PC-9 (cell line): Measurements from ENCODE around the gene RCC1. TPM values are rescaled to one million over a fixed set of nuclear protein-coding genes. Genes with fewer than 3 reads are reported as not detected.

ENCODE experiments used
- BruUV-seq: library from RNA; stranded (reverse); fragments of 400-500 nt; replicated peaks from 2 replicates; lab custom pipeline; 2021; lab: Mats Ljungman, UMichigan
- CTCF ChIA-PET: fragments of 300-600 bp; sonication (Branson Sonifier 250); formaldehyde crosslinking; loops from one replicate; lab custom pipeline; 2022; ENCODE audit warnings: antibody characterized with exemption; lab: Charles Lee
- POLR2A ChIA-PET: fragments of 300-600 bp; sonication (Branson Sonifier 250); formaldehyde crosslinking; loops from one replicate; lab custom pipeline; 2022; ENCODE audit warnings: antibody characterized with exemption; ENCODE audit not compliant: unreplicated experiment; lab: Charles Lee
- DNase-seq, 2 experiments: peaks; one replicate each; pipeline versions ENCODE4 v3.0.0 to v3.0.0-alpha.2; 2015 to 2022; ENCODE audit warnings: mixed read lengths in 1 of 2
- H2AFZ ChIP-seq: fragments of 200-600 bp; sonication (generic); 2 replicates; pipeline ENCODE4 v1.8.1; 2017; ENCODE audit warnings: antibody characterized with exemption
- H3F3A ChIP-seq: fragments of 200-600 bp; sonication (generic); 2 replicates; pipeline ENCODE4 v1.8.1; 2017; ENCODE audit warnings: antibody characterized with exemption, mild to moderate bottlenecking, low read depth; ENCODE audit not compliant: insufficient read depth
- H3K27ac ChIP-seq: fragments of 200-600 bp; sonication (generic); 2 replicates; pipeline ENCODE4 v1.6.1; 2016; ENCODE audit warnings: mixed run types
- H3K27me3 ChIP-seq: fragments of 200-600 bp; sonication (generic); 2 replicates; pipeline ENCODE4 v1.6.1; 2016; ENCODE audit warnings: low read depth, mixed run types; ENCODE audit not compliant: insufficient read depth
- H3K36me3 ChIP-seq: fragments of 200-600 bp; sonication (generic); 2 replicates; pipeline ENCODE4 v1.6.1; 2016; ENCODE audit warnings: low read depth, mixed run types
- H3K4me1 ChIP-seq: fragments of 200-600 bp; sonication (generic); replicated peaks from 2 replicates; pipeline ENCODE4 v1.6.1; 2016; ENCODE audit warnings: mixed run types; ENCODE audit not compliant: insufficient read depth
- H3K4me2 ChIP-seq: fragments of 200-600 bp; sonication (generic); 2 replicates; pipeline ENCODE4 v1.6.1; 2017; ENCODE audit warnings: mixed run types
- H3K4me3 ChIP-seq: fragments of 200-600 bp; sonication (generic); 2 replicates; pipeline ENCODE4 v1.6.1; 2016; ENCODE audit warnings: mixed run types
- H3K79me2 ChIP-seq: fragments of 200-600 bp; sonication (generic); 2 replicates; pipeline ENCODE4 v1.6.1; 2017; ENCODE audit warnings: low read depth, mixed run types
- H3K9me2 ChIP-seq: fragments of 200-600 bp; sonication (generic); 2 replicates; pipeline ENCODE4 v1.8.1; 2017; ENCODE audit warnings: mild to moderate bottlenecking; ENCODE audit not compliant: insufficient read depth
- H3K9me3 ChIP-seq: fragments of 200-600 bp; sonication (generic); 2 replicates; pipeline ENCODE4 v1.8.1; 2016; ENCODE audit warnings: low read depth; ENCODE audit not compliant: insufficient read depth
- H4K20me1 ChIP-seq: fragments of 200-600 bp; sonication (generic); 2 replicates; pipeline ENCODE4 v1.8.1; 2017; ENCODE audit not compliant: insufficient read depth
- CTCF ChIP-seq: fragments of 200-600 bp; sonication (generic); conservative IDR thresholded peaks from 2 replicates; pipeline ENCODE4 v1.6.1; 2017; ENCODE audit warnings: mixed run types, antibody characterized with exemption, mild to moderate bottlenecking, moderate library complexity
- EZH2 ChIP-seq: fragments of 200-600 bp; sonication (generic); IDR thresholded peaks from 2 replicates; pipeline ENCODE4 v1.8.0; 2017; ENCODE audit warnings: antibody characterized with exemption, low read depth
- intact Hi-C: fragments of 100-400 bp; cut with micrococcal nuclease; formaldehyde crosslinking; loops from one replicate; pipeline ENCODE4 v1.10.0; 2022; ENCODE audit not compliant: unreplicated experiment
- total RNA-seq: library from RNA; stranded (reverse); gene quantifications from 2 replicates; pipeline ENCODE4 v1.2.3, GENCODE V29; 2021

Gene RCC1
- total RNA-seq, 1 experiment from 2014 or later = 134 TPM

DNA sequence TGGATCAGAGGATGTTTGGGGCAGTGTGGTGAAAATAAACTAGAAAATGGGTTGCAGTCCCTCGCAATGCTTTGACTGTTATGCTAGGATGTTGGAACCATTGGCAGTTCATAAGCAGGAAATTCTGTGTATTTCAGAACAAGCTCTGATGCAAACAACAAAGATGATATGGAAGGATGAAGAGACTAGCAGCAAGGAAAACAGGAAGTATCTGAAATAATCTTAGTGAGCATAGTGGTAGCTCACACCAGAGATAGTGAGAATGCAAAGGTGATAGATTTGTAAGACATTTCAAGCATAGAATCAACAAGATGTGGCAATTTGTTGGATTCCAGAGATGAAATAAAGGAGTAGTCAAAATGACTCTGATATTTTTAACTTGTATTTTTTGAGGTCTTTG is 11.1 kb upstream of the RCC1 start:
- CTCF ChIA-PET = no interaction called here
- DNase-seq = no peak
- H3K4me2 ChIP-seq = no peak overlapping the region
- BruUV-seq = no TSS peak
- TF ChIP-seq CTCF (no peak), EZH2 (no peak)
- H3K9me2 ChIP-seq = no peaks in the 10 kb centered on the region
- H3K36me3 ChIP-seq = no peaks in the 10 kb centered on the region
- H2AFZ ChIP-seq = no peak overlapping the region
- H3F3A ChIP-seq = peaks cover 5% of the 10 kb centered on the region; the same call in 1 of the 2 replicates
- H3K27me3 ChIP-seq = no peaks in the 10 kb centered on the region
- intact Hi-C loops = no loop called here
- H4K20me1 ChIP-seq = no peaks in the 10 kb centered on the region
- no peak overlapping the region for H3K27ac ChIP-seq
- no peak overlapping the region for H3K4me3 ChIP-seq
- POLR2A ChIA-PET = no interaction called here
- H3K4me1 ChIP-seq = no peaks in the 10 kb centered on the region
- H3K9me3 ChIP-seq = no peaks in the 10 kb centered on the region
- no peaks in the 10 kb centered on the region for H3K79me2 ChIP-seq

- H3K36me3 ChIP-seq = no peaks in the 10 kb centered on the region
- peaks cover 14% of the 10 kb centered on the region for H3K4me1 ChIP-seq
- H3K9me3 ChIP-seq = no peaks in the 10 kb centered on the region
- DNase-seq = no peak
- H3K4me3 ChIP-seq = no peak overlapping the region
- peak overlapping the region; percentile 91; the same call in 1 of the 2 replicates for H3K27ac ChIP-seq
- TF ChIP-seq CTCF (no peak), EZH2 (no peak)
- H3K79me2 ChIP-seq = no peaks in the 10 kb centered on the region
- no peak overlapping the region for H3K4me2 ChIP-seq
- no peaks in the 10 kb centered on the region for H3K27me3 ChIP-seq
- H4K20me1 ChIP-seq = no peaks in the 10 kb centered on the region
- no TSS peak for BruUV-seq
- intact Hi-C loops = no loop called here
- H3F3A ChIP-seq = peaks cover 29% of the 10 kb centered on the region; the same call in 1 of the 2 replicates
- H2AFZ ChIP-seq = no peak overlapping the region
- CTCF ChIA-PET = interaction anchor here (0.6 kb wide), 2 partner anchors 94 to 123 kb away, joined by 5 to 6 read pairs; no protein-coding TSS in a partner anchor
- POLR2A ChIA-PET = interaction anchor here (0.6 kb wide), 1 partner anchor 714 kb away, joined by 5 read pairs; no protein-coding TSS in a partner anchor
- H3K9me2 ChIP-seq = no peaks in the 10 kb centered on the region
Measured at GRCh38 chr1:28499553-28499952, 6.3 kb upstream of the RCC1 start.

- Histone ChIP-seq H3K4me1 (peaks cover 14% of the 10 kb centered on the region), H3K4me2 (no peak overlapping the region), H3K9me3 (no peaks in the 10 kb centered on the region), H3K79me2 (peaks cover 10% of the 10 kb centered on the region), H3K27ac (peak overlapping the region; percentile 91), H3K4me3 (no peak overlapping the region), H3K36me3 (peaks cover 8% of the 10 kb centered on the region; the same call in 1 of the 2 replicates), H4K20me1 (no peaks in the 10 kb centered on the region), H3K9me2 (no peaks in the 10 kb centered on the region), H2AFZ (no peak overlapping the region), H3F3A (peaks cover 42% of the 10 kb centered on the region; the same call in 1 of the 2 replicates), H3K27me3 (no peaks in the 10 kb centered on the region)
- no peak for TF ChIP-seq CTCF
- TF ChIP-seq EZH2 = no peak
- no TSS peak for BruUV-seq
- intact Hi-C loops = no loop called here
- DNase-seq = no peak
- ChIA-PET CTCF (interaction anchor here (0.6 kb wide), 1 partner anchor 141 kb away, joined by 8 read pairs; the partner anchor contains the start of gene TAF12), POLR2A (interaction anchor here (0.6 to 0.7 kb wide), 2 partner anchors 84 to 264 kb away, joined by 4 to 6 read pairs; no protein-coding TSS in a partner anchor)
Measured at GRCh38 chr1:28501925-28502324, 3.9 kb upstream of the RCC1 start.
